DMS 273 (cell line): ENCODE results near the gene CRYGA.
A peak's percentile ranks its signal among the peaks of the same experiment; 100 is the strongest.

Experiments
- DNase-seq: peaks from one replicate; lab custom pipeline; 2025; ENCODE audit not compliant: unreplicated experiment; lab: John Stamatoyannopoulos, UW

CRYGA gene, protein sequence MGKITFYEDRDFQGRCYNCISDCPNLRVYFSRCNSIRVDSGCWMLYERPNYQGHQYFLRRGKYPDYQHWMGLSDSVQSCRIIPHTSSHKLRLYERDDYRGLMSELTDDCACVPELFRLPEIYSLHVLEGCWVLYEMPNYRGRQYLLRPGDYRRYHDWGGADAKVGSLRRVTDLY

DNA sequence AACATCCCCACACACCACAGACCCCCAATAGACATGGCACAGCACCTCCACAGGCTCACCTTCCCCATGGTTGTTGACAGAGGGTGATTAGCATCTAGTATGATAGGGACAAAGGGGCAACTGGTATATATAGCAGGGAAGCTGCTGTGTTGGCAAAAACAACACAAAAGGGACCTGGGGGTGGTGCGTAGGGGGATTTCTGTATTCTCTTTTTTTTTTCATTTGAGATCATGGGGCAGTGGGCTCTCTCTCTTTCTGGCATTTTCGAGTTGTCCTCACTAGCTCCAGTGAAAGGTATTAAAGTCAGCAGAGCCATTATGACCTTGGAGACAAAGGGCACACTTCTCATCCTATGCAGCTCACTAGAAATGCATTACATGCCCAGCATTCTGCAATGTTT, at the start of gene CRYGA:
CRYGA (minus strand) TSS at position 101 of the 400 bp plus-strand sequence; CDS start at position 68, 33 bp downstream.
- DNase-seq: no peak

DNA sequence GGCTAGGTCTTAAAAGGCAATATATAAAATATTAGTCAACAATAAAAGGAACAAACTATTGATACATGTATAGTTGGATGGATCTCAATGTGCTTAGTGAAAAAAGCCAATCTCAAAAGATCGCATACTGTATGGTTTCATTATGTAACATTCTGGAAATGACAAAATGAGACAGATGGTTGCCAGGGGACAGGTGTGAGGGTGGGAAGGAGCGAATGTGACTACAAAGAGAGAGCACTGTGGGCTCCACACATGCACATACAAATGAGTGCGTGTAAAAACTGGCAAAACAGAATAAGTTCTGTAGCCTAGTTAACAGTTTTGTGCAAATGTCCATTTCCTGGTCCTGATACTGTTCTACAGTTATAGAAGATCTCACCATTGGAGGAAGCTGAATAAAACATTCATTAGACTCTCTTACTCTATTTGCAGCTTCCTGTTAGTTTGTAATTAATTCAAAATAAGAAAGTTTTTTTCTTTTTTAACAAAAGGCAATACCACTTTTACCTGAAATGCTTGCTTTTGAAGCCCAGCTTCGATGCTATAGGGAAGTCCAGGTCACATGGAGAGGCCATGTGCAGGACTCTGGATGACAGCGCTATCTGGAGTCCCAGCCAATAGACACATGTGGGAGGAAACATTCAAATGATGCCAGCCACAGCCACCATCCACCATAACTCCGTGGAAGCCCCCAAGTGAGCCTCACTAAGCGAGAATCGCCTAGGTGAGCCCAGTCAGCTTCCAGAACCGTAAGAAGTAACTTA, 47.5 kb upstream of the CRYGA start:
- DNase-seq: no peak

DNA sequence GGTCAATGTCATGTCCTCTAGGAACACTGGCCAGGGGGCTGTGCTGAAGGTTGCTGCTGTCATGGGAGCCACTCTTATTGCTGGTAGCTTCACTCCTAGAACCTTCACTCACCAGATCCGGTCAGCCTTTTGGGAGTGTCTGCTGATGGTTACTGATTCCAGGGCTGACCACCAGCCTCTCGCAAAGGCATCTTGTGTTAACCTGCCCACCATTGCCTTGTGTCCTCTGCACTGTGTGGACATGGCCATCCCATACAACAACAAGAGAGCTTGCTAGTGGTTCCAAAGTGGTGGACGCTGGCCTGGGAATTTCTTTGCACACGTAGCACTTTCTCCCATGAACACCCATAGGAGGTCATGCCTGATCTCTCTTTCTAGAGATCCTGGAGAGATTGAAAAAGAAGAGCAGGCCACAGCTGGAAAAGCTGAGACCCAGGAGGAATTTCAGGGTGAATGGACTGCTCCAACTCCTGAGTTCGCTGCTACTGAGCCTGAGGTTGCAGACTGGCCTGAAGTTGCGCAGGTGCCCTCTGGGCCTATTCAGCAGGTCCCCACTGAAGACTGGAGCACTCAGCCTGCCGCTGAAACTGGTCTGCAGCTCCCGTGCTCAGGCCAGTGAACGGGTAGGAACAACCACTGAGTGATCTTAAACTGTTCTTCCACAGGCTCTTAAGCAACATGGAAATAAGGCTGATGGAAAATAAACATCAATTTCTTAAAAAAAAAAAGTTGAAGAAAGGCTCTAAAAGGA, 45.1 kb upstream of the CRYGA start:
- DNase-seq: no peak

DNA sequence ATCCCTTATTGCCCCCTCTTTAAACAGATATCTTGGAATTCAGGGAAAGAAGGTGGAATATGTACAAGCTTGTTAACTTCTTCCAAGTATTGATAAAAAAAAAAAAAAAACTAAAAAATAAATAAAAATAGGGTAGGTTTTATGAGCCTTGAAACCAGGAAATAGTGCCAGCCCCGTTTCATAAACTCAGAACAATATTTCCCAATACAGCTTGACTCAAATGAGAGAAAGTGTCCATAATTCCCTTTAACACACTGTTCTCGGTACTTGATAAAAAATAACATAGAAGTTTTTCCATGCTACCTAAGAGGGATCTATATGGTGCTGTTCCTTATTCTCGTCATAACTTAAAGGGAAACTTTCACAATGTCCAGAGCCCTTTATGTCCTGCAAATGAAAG, 44.4 kb upstream of the CRYGA start:
- DNase-seq: no peak

DNA sequence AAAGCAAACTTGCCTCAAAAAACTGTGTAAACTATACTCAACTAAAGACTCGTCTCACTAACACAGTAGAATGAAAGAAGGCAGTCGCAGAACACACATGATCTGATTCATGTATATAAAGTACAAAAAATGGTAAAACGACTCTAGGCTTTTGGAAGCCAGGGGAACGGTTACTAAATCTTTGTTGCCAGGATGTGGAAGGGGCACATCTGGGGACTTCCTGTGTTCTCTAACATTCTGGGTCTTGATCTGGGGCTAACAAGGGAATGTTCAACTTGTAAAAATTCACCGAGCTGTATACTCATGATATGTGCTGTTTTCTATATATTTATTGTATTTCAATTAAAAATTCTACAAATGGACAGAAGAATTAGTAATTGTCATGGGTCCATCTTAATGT, 40.8 kb upstream of the CRYGA start:
- DNase-seq: no peak

DNA sequence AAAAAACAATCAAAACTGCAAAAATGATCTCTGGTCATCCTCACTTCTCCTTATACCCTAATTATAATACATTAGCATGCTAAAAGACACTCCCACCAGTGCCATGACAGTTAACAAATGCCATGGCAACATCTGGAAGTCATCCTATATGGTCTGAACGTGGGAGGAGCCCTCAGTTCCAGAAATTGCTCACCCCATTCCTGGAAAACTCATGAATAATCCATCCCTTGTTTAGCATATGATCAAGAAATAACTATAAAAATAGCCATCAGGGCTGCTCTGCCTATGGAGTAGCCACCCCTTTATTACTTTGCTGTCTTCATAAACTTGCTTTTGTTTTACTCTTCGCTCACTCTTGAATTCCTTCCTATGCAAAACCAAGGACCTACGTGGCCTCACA, 32.1 kb upstream of the CRYGA start:
- no peak for DNase-seq

DNA sequence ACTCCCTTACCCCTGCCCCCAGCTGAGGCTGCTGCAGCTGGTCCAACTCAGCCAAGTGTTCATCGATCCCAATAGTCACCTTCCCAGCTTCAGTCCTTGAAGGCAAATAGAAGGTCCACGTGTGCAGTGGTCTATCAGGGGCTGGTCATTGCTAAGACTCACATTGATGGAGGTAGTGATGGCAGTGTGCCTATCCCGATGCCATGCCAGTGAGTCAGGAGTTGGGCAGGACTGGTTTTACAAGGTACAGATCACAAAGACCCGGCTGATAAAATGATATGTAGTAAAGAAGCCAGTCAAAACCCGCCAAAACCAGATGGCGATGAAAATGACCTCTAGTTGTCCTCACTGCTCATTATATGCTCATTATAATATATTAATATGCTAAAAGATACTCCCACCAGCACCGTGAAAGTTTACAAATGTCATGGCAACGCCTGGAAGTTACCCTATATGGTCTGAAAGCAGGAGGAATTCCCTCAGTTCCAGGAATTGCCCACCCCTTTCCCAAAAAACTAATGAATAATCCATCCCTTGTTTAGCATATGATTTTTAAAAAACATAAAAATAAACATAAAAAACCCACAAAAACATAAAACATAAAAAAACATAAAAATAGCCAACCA, 29.3 kb upstream of the CRYGA start:
- DNase-seq: no peak

DNA sequence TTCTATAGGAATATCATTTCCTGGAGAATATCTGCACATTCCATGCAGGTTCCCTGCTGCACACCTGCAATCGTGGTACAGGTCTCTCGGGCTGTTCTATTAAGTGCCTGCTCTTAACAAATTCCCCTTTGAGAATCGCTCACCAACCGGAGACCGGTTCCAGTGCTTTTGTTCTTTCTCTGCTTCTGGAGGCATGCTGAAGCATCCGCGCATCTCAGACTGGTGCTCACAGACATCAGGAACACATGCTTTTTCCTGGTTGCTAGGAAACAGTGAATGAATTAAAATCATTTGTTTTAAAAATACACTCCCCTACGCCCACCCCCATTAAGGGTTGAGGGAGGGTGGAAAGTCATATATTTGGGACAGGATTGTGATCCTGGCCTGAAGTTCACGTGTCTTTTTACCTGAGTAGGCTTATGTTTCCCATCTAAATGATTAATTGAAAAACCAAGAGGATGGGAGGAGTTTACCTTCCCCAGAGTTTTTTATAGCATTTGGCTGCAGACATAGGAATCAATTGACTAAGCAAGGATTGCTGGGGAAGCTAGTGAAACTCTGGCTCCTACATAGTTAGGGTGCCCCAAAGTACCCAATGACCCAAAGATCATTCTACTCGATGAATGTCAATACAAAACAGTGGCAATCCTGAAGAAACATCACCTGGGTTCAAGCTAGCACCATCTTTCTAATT, 26.6 kb upstream of the CRYGA start, which contains the start of gene C2orf80:
C2orf80 (minus strand) TSS at position 221 of the 694 bp plus-strand sequence. CDS start 3,044 bp downstream, outside the sequence.
- DNase-seq: no peak

DNA sequence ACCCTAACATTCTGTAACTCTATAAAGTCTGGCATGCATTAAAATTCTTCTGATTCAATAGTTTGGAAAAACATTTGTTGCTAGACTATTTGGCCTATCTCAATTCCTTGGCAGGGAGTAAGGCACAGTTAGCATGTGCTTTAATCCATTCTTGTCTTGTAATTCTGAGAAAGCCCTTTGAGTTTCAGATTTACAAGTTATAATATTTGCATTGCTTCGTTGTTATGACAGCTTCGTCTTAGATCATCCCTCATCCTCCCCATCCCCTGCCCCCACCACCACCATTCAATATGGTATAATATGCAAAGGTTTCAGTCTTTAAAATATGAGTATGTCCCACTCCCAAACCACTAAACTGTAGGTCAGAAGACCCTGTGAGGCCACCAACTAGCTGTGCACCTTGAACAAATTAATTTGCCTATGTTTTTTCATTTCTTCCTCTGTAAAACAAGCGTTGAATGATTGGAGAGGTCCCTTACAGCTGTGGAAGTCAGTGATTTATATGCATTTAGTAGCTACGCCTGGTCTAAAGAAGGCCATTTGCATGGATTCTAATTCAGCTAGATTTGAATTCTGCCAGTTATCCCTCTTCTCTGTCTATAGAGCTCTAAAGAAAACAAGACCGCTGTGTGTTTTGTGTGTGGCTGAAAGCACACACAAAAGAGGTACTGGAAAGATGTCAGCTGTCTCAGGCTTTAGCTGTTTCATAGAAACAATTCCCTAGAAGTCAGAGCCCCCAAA, 25.9 kb upstream of the CRYGA start:
- no peak for DNase-seq

DNA sequence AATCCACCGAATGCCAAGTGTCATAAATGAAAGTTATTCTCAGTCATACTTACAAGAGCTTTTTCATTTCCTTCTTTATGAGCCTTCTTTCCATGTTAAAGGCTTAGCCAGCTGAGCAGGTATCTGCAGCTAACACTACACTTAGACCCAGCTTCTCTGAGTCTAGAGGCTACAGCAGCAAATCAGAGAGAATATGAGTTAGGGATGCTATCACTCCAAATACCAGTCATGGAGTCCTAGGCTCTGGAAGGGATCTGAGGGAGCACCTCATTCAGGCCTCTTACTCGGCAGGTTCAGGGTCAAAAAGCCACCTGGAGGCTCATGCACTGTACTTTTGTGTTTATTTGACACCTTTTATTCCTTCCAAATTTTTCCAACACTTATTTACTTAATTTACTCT, 23.5 kb upstream of the CRYGA start:
- DNase-seq: no peak

DNA sequence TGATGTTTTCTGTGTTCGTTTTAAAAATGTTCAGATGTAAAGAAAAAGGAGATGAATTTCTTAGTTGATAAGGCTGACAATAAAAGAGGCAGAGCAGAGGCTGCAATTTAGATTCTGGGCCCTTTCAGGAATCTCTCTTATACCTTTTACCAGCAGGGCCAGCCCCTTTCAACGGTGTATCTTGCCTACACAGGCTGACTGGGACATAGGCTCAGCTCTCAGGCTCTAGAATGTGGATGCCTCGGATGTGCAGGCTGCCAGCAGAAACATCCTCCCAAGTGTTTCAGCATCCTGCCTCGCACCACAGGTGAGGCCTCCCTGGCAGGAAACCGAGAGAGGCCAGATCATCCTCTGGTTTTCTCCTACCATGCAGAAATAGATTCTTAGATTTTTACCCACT, 23.1 kb upstream of the CRYGA start:
- DNase-seq: no peak

DNA sequence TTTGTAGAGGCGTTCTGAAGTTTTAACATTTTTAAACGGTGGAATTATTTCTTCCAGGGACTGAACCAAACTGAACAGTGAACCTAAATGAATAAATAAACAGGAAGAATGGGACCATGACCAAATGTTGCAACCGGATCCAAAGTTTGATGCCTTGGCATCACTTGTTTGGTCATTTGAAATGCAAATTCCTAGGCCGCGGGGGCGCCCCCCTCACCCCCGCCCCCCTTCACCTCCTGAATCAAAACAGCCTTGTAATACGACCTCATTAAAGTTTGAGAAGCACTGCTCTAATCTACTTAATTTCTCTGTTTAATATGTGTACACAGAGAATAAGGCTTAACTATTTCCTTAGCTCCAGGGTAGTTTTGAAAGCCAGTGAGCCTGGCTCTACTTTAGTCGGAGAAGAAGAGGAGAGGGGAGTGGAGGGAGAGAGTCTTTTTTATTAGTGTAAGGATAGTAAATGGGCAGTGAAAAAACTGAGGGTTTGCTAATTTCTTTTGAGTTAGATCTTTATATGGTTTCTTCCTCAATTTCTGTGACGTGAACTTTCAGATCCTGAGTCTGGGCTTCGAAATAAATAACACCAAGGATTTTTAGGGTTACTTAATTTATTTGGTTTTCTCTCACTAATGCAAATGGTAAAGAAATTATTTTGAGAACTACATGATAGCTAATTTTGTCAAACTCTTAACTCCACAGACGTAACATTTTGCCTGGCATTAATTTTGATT, 20.8 kb upstream of the CRYGA start:
- DNase-seq: no peak

DNA sequence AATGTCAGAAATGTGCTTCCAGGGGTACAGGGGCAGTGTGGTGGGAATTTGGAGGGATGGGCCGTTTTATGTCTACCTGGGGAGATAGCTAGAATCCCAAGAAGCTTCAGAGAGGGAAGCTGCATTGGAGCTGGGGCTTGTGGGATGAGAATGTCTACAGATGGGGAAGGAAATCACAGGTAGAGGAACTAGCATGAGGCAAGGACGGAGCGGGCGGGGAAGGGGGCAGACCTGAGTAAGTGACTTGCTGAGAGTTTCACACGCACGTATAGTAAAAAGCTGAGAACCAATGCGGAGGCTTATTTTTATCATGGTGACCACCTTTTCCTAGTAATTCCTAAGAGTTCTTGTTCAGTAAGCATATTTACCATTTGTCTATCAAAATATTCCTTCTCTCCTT, 20.1 kb upstream of the CRYGA start:
- DNase-seq: no peak

DNA sequence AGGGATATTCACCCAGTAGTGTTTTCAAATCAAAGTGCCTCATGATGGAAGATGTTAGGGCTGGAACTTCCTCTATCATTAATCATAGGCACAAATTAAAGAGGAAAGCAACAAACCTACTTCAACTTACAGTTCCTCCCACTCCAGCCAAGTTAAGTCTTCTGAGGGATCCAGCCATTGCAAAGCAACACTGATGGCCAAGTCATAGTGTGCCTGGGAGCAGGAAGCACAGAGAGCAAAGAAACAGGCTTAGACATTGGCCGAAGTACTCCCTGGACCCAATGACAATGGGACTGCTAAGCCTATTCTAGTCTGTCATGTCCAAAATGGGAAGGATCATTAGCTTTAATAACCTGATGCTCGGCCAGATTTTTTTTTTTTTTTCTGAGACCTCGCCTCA, 19.4 kb upstream of the CRYGA start:
- no peak for DNase-seq

DNA sequence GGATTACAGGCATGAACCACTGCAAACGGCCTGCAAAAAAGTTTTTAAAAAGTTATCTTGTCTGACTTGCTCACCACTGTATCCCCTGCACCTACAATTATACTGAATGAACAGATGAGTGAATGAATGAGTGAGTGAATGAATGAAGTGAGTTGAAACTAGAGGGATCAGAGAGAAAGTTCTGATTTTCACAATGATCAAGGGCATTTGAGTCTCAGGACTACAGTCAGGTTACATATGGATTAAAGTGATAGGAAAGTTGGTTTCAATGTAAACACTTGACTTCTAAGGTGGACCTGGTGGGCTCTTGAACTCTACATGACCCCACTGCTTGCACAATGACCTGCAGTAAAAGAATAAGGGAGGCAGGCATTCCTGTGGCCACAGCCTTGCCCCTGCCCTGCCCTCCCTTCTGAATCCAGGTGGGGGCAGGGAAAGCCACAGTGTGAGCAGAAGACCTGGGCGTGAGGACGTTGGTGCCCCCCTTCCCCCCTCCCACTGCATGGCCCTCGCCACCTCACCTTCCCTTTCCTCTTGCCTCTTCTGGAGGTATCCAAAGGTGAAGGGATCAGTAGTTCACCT, 15.7 kb upstream of the CRYGA start:
- no peak for DNase-seq

DNA sequence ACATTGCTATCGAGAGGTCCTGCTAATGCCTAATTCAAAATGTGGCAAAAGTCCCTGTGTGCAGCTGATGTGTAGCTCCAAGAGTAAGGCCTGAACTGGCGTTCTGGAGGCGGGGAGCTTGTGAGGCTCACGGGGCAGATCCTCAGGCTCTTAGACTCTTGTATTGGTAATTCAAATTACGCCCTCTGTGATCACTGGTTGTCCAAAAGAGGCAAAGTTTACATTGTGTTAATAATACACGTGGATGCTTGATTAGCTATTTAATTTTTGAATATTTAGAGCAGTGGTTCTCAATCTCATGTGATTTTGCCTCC, 12.4 kb upstream of the CRYGA start:
- DNase-seq: no peak

DNA sequence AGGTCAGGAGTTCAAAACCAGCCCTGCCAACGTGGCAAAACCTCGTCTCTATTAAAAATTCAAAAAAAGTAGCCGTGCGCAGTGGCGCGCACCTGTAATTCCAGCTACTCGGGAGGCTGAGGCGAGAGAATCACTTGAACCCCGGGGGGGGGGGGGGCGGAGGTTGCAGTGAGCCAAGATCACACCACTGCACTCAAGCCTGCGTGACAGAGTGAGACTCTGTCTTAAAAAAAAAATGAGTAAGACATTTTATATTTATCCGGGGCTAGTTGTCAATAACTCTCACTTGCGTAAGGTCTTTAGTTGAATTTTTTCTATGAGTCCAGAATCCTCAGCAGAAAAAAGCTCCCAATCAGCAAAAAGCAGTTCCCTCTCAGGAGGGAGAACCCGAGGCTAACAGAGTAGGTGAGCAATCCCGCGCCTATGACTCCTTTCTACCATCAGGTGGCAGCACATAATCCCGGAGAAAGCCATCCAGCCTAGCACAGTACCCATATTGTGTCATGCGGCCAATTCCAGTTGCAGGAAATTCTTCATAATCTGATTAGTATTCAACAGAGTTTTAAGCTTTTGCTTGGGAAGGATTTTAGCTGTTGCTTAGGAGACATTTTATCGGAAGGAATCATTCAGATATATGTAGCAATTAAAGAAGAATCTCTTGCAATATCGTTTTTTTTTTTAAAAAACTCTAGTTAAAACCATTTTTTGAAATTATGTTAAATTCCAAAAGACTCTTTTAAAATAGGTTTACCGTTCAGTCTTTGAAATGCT, 11.9 kb upstream of the CRYGA start:
- peak; percentile 90 for DNase-seq

DNA sequence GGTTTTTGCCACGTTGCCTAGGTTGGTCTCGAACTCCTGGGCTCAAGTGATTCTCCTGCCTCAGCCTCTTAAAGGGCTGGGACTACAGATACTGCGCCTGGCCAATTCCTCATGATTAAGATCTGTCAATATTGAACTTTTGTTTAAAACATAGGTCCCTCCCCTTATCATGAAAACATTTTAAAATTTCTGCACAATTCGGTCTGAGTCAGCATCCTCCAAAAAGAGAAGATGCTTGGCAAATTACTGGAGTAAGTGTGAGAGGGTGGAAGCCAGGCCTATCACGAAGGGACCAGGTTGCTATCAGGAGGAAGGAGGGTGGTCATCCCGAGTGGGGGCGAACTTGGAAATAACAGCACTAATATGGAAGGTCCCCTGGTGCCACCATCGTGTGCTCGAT, 10.8 kb upstream of the CRYGA start:
- DNase-seq: no peak

DNA sequence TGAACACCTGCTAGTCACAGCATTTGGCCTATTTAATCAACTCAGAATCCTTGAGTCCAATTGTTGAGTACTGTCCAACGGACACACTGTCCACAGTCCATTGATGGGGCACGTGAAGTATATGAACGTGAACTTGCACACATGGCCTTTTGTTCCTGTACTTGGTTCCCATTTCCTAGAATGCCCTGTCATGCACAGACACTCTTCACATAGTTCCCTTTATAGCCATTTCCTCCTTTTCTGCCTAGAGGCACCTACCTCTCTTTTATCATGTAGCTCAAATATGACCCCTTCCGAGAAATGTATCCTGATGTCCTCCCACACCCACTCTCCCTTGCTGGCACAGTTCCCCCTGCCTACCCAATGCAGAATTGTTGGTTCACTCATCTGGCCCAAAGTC, 8.7 kb upstream of the CRYGA start:
- no peak for DNase-seq
